H9 (cell line): Measurements from ENCODE around the gene CIB4. TPM values are rescaled to one million over a fixed set of nuclear protein-coding genes. Genes with fewer than 3 reads are reported as not detected.
A peak's percentile ranks its signal among the peaks of the same experiment; 100 is the strongest.

ENCODE experiments used
- DNase-seq: peaks from one replicate; pipeline ENCODE4 v3.0.0-alpha.2; 2017
- H2AFZ ChIP-seq: one replicate; pipeline ENCODE4 v1.6.1; 2013; ENCODE audit warnings: mild to moderate bottlenecking, low read length, control low read depth, moderate library complexity
- H2AK5ac ChIP-seq: 2 replicates; pipeline ENCODE4 v1.6.1; 2013; ENCODE audit warnings: low read length, control low read depth, mixed read lengths; ENCODE audit not compliant: insufficient read length
- H2BK120ac ChIP-seq: one replicate; pipeline ENCODE4 v1.6.1; 2013; ENCODE audit warnings: low read depth, mild to moderate bottlenecking, low read length, control low read depth, inconsistent platforms; ENCODE audit not compliant: poor library complexity, severe bottlenecking
- H2BK12ac ChIP-seq: 2 replicates; pipeline ENCODE4 v1.6.1; 2013; ENCODE audit warnings: low read length, control low read depth, mixed read lengths, low read depth; ENCODE audit not compliant: insufficient read length
- H2BK15ac ChIP-seq: 2 replicates; pipeline ENCODE4 v1.6.1; 2013; ENCODE audit warnings: low read depth, low read length, control low read depth
- H2BK20ac ChIP-seq: one replicate; pipeline ENCODE4 v1.6.1; 2013; ENCODE audit warnings: low read depth, mild to moderate bottlenecking, low read length, control low read depth, inconsistent platforms; ENCODE audit not compliant: poor library complexity, severe bottlenecking
- H2BK5ac ChIP-seq: 2 replicates; pipeline ENCODE4 v1.6.1; 2013; ENCODE audit warnings: low read length, control low read depth, mixed read lengths; ENCODE audit not compliant: insufficient read length
- H3K14ac ChIP-seq: 2 replicates; pipeline ENCODE4 v1.6.1; 2013; ENCODE audit warnings: low read length, control low read depth; ENCODE audit not compliant: insufficient read depth
- H3K18ac ChIP-seq: 2 replicates; pipeline ENCODE4 v1.6.1; 2013; ENCODE audit warnings: low read depth, mild to moderate bottlenecking, mixed read lengths, low read length, control low read depth; ENCODE audit not compliant: insufficient read length
- H3K23ac ChIP-seq: 2 replicates; pipeline ENCODE4 v1.6.1; 2013; ENCODE audit warnings: low read length, control low read depth, mixed read lengths, low read depth; ENCODE audit not compliant: insufficient read length
- H3K23me2 ChIP-seq: 2 replicates; pipeline ENCODE4 v1.6.1; 2013; ENCODE audit warnings: low read depth, mild to moderate bottlenecking, mixed read lengths, low read length, control low read depth; ENCODE audit not compliant: insufficient read length, poor library complexity, severe bottlenecking
- H3K27ac ChIP-seq: 2 replicates; pipeline ENCODE4 v1.5.1; 2013; ENCODE audit warnings: low read length, control low read depth, mixed read lengths, low read depth; ENCODE audit not compliant: insufficient read length
- H3K27me3 ChIP-seq: 2 replicates; pipeline ENCODE4 v1.6.1; 2013; ENCODE audit warnings: low read length, control low read depth, inconsistent platforms; ENCODE audit not compliant: insufficient read depth
- H3K4ac ChIP-seq: 2 replicates; pipeline ENCODE4 v1.6.1; 2013; ENCODE audit warnings: low read depth, mild to moderate bottlenecking, control low read depth, inconsistent platforms, low read length, moderate library complexity
- H3K4me1 ChIP-seq: 2 replicates; pipeline ENCODE4 v1.6.1; 2013; ENCODE audit warnings: low read length, control low read depth, inconsistent platforms; ENCODE audit not compliant: insufficient read depth
- H3K4me2 ChIP-seq: 2 replicates; pipeline ENCODE4 v1.6.1; 2013; ENCODE audit warnings: low read length, control low read depth, mixed read lengths; ENCODE audit not compliant: insufficient read length, insufficient read depth
- H3K56ac ChIP-seq: 2 replicates; pipeline ENCODE4 v1.6.1; 2013; ENCODE audit warnings: low read depth, mild to moderate bottlenecking, mixed read lengths, low read length, control low read depth; ENCODE audit not compliant: insufficient read length
- H3K79me1 ChIP-seq: 2 replicates; pipeline ENCODE4 v1.6.1; 2013; ENCODE audit warnings: low read depth, mild to moderate bottlenecking, moderate library complexity, low read length, control low read depth, inconsistent platforms; ENCODE audit not compliant: insufficient read depth, poor library complexity, severe bottlenecking
- H3K79me2 ChIP-seq: 2 replicates; pipeline ENCODE4 v1.6.1; 2013; ENCODE audit warnings: low read length, control low read depth, inconsistent platforms; ENCODE audit not compliant: insufficient read depth
- H3K9ac ChIP-seq: 2 replicates; pipeline ENCODE4 v1.6.1; 2013; ENCODE audit warnings: low read length, control low read depth, mixed read lengths; ENCODE audit not compliant: insufficient read length; ENCODE audit errors: extremely low read depth
- H3K9me3 ChIP-seq: one replicate; pipeline ENCODE4 v1.6.1; 2013; ENCODE audit warnings: low read depth, low read length, inconsistent platforms; ENCODE audit not compliant: control insufficient read depth
- H3T11ph ChIP-seq: one replicate; pipeline ENCODE4 v1.6.1; 2013; ENCODE audit warnings: mild to moderate bottlenecking, low read length, control low read depth, inconsistent platforms
- H4K20me1 ChIP-seq: one replicate; pipeline ENCODE4 v1.6.1; 2013; ENCODE audit not compliant: control insufficient read depth, insufficient read length, insufficient read depth
- H4K5ac ChIP-seq: 2 replicates; pipeline ENCODE4 v1.6.1; 2013; ENCODE audit warnings: low read depth, mild to moderate bottlenecking, mixed read lengths, low read length, control low read depth; ENCODE audit not compliant: insufficient read length
- H4K8ac ChIP-seq: replicated peaks from 2 replicates; pipeline ENCODE4 v1.6.1; 2013; ENCODE audit warnings: low read length, control low read depth, mixed read lengths, low read depth; ENCODE audit not compliant: insufficient read length
- H4K91ac ChIP-seq: 2 replicates; pipeline ENCODE4 v1.6.1; 2013; ENCODE audit warnings: low read depth, mild to moderate bottlenecking, moderate library complexity, mixed read lengths, low read length, control low read depth; ENCODE audit not compliant: insufficient read length
- H3K27ac Mint-ChIP-seq, 3 experiments: 2 replicates in 2 of 3; 3 replicates in 1 of 3; pipeline ENCODE4 v1.8.0; 2020 to 2021; ENCODE audit warnings: mixed read lengths in 3 of 3, mild to moderate bottlenecking in 1 of 3, moderate library complexity in 1 of 3
- H3K27me3 Mint-ChIP-seq: 2 replicates; pipeline ENCODE4 v1.8.0; 2021; ENCODE audit warnings: low read depth, mild to moderate bottlenecking, moderate library complexity, mixed read lengths
- H3K36me3 Mint-ChIP-seq, 3 experiments: 2 replicates in 2 of 3; 3 replicates in 1 of 3; pipeline ENCODE4 v1.8.0; 2020 to 2021; ENCODE audit warnings: low read depth in 3 of 3, mixed read lengths in 3 of 3; ENCODE audit not compliant: insufficient read depth in 1 of 3
- H3K4me1 Mint-ChIP-seq, 2 experiments: 2 replicates each; pipeline ENCODE4 v1.8.0; 2020; ENCODE audit warnings: mixed read lengths in 2 of 2
- H3K4me3 Mint-ChIP-seq, 2 experiments: 2 replicates in 1 of 2; 3 replicates in 1 of 2; pipeline ENCODE4 v1.8.0; 2020 to 2021; ENCODE audit warnings: mild to moderate bottlenecking in 2 of 2, mixed read lengths in 2 of 2, moderate library complexity in 1 of 2
- H3K9me3 Mint-ChIP-seq, 2 experiments: 2 replicates in 1 of 2; 3 replicates in 1 of 2; pipeline ENCODE4 v1.8.0; 2020; ENCODE audit warnings: mild to moderate bottlenecking in 2 of 2, mixed read lengths in 2 of 2, moderate library complexity in 1 of 2
- CTCF ChIP-seq: fragments of 200-600 bp; sonication (generic); conservative IDR thresholded peaks from 3 replicates; pipeline ENCODE4 v1.8.0; 2021; ENCODE audit warnings: antibody characterized with exemption, mild to moderate bottlenecking
- WGBS: extraction: QIAGEN DNeasy Blood & Tissue Kit; methylation state at CpG from one replicate; pipeline ENCODE4 v1.1.7; 2013; ENCODE audit warnings: missing lambda C conversion rate, low lambda C conversion rate, mixed read lengths; ENCODE audit not compliant: insufficient read length; ENCODE audit errors: extremely low coverage; 5-methylcytosine and 5-hydroxymethylcytosine counted together
- total RNA-seq: library from RNA; stranded (reverse); gene quantifications from 2 replicates; pipeline ENCODE4 v1.2.1, GENCODE V29; 2021

CIB4 gene
- total RNA-seq, 1 experiment from 2014 or later, result not detected

DNA sequence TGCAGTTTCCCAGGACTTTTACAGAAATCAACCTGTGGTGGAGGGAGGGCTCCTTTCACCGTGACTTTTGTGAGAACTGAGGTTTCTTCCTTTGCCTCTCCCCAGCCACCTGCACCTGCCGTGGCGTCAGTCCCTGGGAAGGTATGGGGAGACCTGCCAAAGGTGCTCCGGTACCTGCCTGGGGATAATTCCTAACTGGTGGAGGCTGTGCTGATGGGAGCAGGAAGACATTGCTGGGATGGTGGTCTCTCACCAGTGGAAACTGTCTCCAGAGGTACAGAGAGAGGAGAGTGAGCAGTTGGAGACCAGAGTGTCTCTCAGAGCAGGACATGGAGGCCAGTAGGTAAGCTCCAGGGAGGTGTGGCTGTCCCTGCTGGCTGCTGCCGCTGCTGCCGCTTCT, 52.6 kb downstream of the CIB4 start:
- no peak overlapping the region for H2BK15ac ChIP-seq
- H4K8ac ChIP-seq, result no peak overlapping the region
- no peaks in the 10 kb centered on the region; a peak in 1 of 5 replicates for H3K9me3 Mint-ChIP-seq
- no peak overlapping the region for H2BK12ac ChIP-seq
- H3K36me3 Mint-ChIP-seq, result no peaks in the 10 kb centered on the region
- H3K79me2 ChIP-seq, result no peaks in the 10 kb centered on the region
- no peak overlapping the region for H4K91ac ChIP-seq
- no peak overlapping the region for H3K14ac ChIP-seq
- no peak overlapping the region for H3K27ac ChIP-seq
- H3K27me3 Mint-ChIP-seq, result peaks cover 41% of the 10 kb centered on the region
- no peaks in the 10 kb centered on the region for H3K4me1 ChIP-seq
- no peak overlapping the region for H3K4ac ChIP-seq
- H3K27ac Mint-ChIP-seq, result no peak overlapping the region
- H3K23ac ChIP-seq, result no peak overlapping the region
- H3K23me2 ChIP-seq, result no peaks in the 10 kb centered on the region
- H3K27me3 ChIP-seq, result no peaks in the 10 kb centered on the region
- no CpG with 5 or more reads among the region's 6 CpGs for WGBS
- peaks cover 0 to 11% of the 10 kb centered on the region in 2 experiments; a peak in 3 of 4 replicates for H3K4me1 Mint-ChIP-seq
- no peaks in the 10 kb centered on the region for H4K20me1 ChIP-seq
- no peak overlapping the region for H2AFZ ChIP-seq
- H3K79me1 ChIP-seq, result no peaks in the 10 kb centered on the region
- no peak for TF ChIP-seq CTCF
- no peak overlapping the region for H3K4me3 Mint-ChIP-seq
- no peak overlapping the region for H3T11ph ChIP-seq
- no peak overlapping the region for H3K9ac ChIP-seq
- H2BK20ac ChIP-seq, result no peak overlapping the region
- H4K5ac ChIP-seq, result no peak overlapping the region
- H3K4me2 ChIP-seq, result no peak overlapping the region
- H2BK120ac ChIP-seq, result no peak overlapping the region
- H2BK5ac ChIP-seq, result no peak overlapping the region
- peak; percentile 17 for DNase-seq
- H3K56ac ChIP-seq, result no peak overlapping the region
- no peaks in the 10 kb centered on the region for H3K9me3 ChIP-seq
- no peak overlapping the region for H3K18ac ChIP-seq
- H2AK5ac ChIP-seq, result no peak overlapping the region
